GM15510 (cell line): ENCODE measurements around the gene VSTM2B.

Experiments used
- POLR2A ChIP-seq: IDR thresholded peaks from 3 replicates; pipeline ENCODE4 v1.6.1; 2011; ENCODE audit warnings: borderline replicate concordance; ENCODE audit not compliant: insufficient read length; ENCODE audit errors: extremely low read depth

VSTM2B gene

GRCh38 chr19:29489172-29489951 is 36.4 kb upstream of the VSTM2B start:
- TF ChIP-seq POLR2A, result no peak

- no peak for TF ChIP-seq POLR2A
Observed at GRCh38 chr19:29491491-29491890, 34.3 kb upstream of the VSTM2B start.

GRCh38 chr19:29491995-29492577 is 33.7 kb upstream of the VSTM2B start:
- TF ChIP-seq POLR2A, result no peak

- no peak for TF ChIP-seq POLR2A
Observed at GRCh38 chr19:29492769-29493168, 33.0 kb upstream of the VSTM2B start.

- no peak for TF ChIP-seq POLR2A
Observed at GRCh38 chr19:29495091-29495490, 30.7 kb upstream of the VSTM2B start.

GRCh38 chr19:29495901-29496441 is 29.8 kb upstream of the VSTM2B start:
- no peak for TF ChIP-seq POLR2A

- TF ChIP-seq POLR2A, result no peak
Observed at GRCh38 chr19:29497241-29497640, 28.6 kb upstream of the VSTM2B start.

- TF ChIP-seq POLR2A, result no peak
Observed at GRCh38 chr19:29497686-29498436, 27.9 kb upstream of the VSTM2B start.

- no peak for TF ChIP-seq POLR2A
Observed at GRCh38 chr19:29499261-29499920, 26.4 kb upstream of the VSTM2B start.

GRCh38 chr19:29499921-29500590 is 25.7 kb upstream of the VSTM2B start:
- no peak for TF ChIP-seq POLR2A

GRCh38 chr19:29501816-29502580 is 23.8 kb upstream of the VSTM2B start:
- TF ChIP-seq POLR2A, result no peak

- TF ChIP-seq POLR2A, result no peak
Observed at GRCh38 chr19:29502581-29502850, 23.3 kb upstream of the VSTM2B start.

- no peak for TF ChIP-seq POLR2A
Observed at GRCh38 chr19:29503140-29503758, 22.5 kb upstream of the VSTM2B start.
